Activated CD4-positive, alpha-beta T cell treated with anti-CD3 and anti-CD28 coated beads, Interleukin-2, amount 50 U/mL, for 4 hours (primary cell): Measurements from ENCODE around the gene HSBP1.

Experiments used
- DNase-seq, 2 experiments: peaks; one replicate each; pipeline ENCODE4 v3.0.0-alpha.2; 2020

The HSBP1 gene

GRCh38 chr16:83840060-83840617 lies 32.4 kb downstream of the HSBP1 start:
- no peak for DNase-seq

- DNase-seq = no peak
Measured at GRCh38 chr16:83842291-83842690, 34.5 kb downstream of the HSBP1 start.

- DNase-seq = no peak
Measured at GRCh38 chr16:83842756-83843507, 35.2 kb downstream of the HSBP1 start.

GRCh38 chr16:83843657-83844056 lies 35.9 kb downstream of the HSBP1 start:
- DNase-seq = no peak

GRCh38 chr16:83845263-83845662 lies 37.5 kb downstream of the HSBP1 start:
- DNase-seq = no peak

- DNase-seq = no peak
Measured at GRCh38 chr16:83847371-83848225, 39.8 kb downstream of the HSBP1 start.

- no peak for DNase-seq
Measured at GRCh38 chr16:83849421-83849820, 41.6 kb downstream of the HSBP1 start.

GRCh38 chr16:83850947-83851346 lies 43.2 kb downstream of the HSBP1 start:
- DNase-seq = no peak

GRCh38 chr16:83851473-83851872 lies 43.7 kb downstream of the HSBP1 start:
- DNase-seq = no peak

- DNase-seq = no peak
Measured at GRCh38 chr16:83852774-83853173, 45.0 kb downstream of the HSBP1 start.

- no peak for DNase-seq
Measured at GRCh38 chr16:83853834-83854233, 46.1 kb downstream of the HSBP1 start.

- no peak for DNase-seq
Measured at GRCh38 chr16:83854420-83854819, 46.6 kb downstream of the HSBP1 start.

- DNase-seq = no peak
Measured at GRCh38 chr16:83856792-83857191, 49.0 kb downstream of the HSBP1 start.

- DNase-seq = no peak
Measured at GRCh38 chr16:83859265-83859664, 51.5 kb downstream of the HSBP1 start.

GRCh38 chr16:83862661-83863060 lies 54.9 kb downstream of the HSBP1 start:
- DNase-seq = no peak

GRCh38 chr16:83863682-83864081 lies 55.9 kb downstream of the HSBP1 start:
- DNase-seq = no peak
